Spinal cord (tissue), 10 donors: Measurements from ENCODE around the gene APOBEC3F. TPM values are rescaled to one million over a fixed set of nuclear protein-coding genes. Genes with fewer than 3 reads are reported as not detected.
A peak's percentile ranks its signal among the peaks of the same experiment; 100 is the strongest.
"Not testable (repeated sequence)": the region's sequence is repeated elsewhere in the genome, so short reads cannot be mapped to it uniquely, and the experiment has no call there.

Experiments
- DNase-seq, 6 donors: peaks; one replicate each; pipeline versions ENCODE4 v3.0.0 to v3.0.0-alpha.2; 2013 to 2015; ENCODE audit warnings: low spot score in 6 of 6, low read depth in 4 of 6
- H3K27ac ChIP-seq: one replicate; pipeline ENCODE4 v1.5.1; 2013; ENCODE audit warnings: low read depth, low read length, control low read depth
- H3K27me3 ChIP-seq: one replicate; pipeline ENCODE4 v1.6.1; 2013; ENCODE audit warnings: low read length; ENCODE audit not compliant: control insufficient read depth, insufficient read depth
- H3K36me3 ChIP-seq: one replicate; pipeline ENCODE4 v1.6.1; 2013; ENCODE audit warnings: low read length; ENCODE audit not compliant: control insufficient read depth, insufficient read depth
- H3K4me1 ChIP-seq: one replicate; pipeline ENCODE4 v1.6.1; 2013; ENCODE audit warnings: low read length; ENCODE audit not compliant: control insufficient read depth, insufficient read depth
- H3K4me3 ChIP-seq: one replicate; pipeline ENCODE4 v1.5.1; 2013; ENCODE audit warnings: low read depth, low read length, control low read depth
- H3K9me3 ChIP-seq: one replicate; pipeline ENCODE4 v1.6.1; 2013; ENCODE audit warnings: low read length; ENCODE audit not compliant: control insufficient read depth, insufficient read depth
- WGBS: methylation state at CpG from one replicate; pipeline ENCODE4 v1.1.5; 2013; ENCODE audit warnings: missing lambda C conversion rate; ENCODE audit not compliant: insufficient coverage; 5-methylcytosine and 5-hydroxymethylcytosine counted together
- polyA plus RNA-seq, 2 donors: library from polyadenylated mRNA; unstranded; fragments of 120-200 nt; gene quantifications; one replicate each; pipeline ENCODE4 v1.2.1, GENCODE V29; 2013; ENCODE audit not compliant: insufficient read length in 2 of 2
- total RNA-seq, 2 donors: library from RNA; depleted of rRNA in 1 of 2; stranded (reverse); fragments of 120-200 nt in 1 of 2; fragments of >200 nt in 1 of 2; gene quantifications; one replicate each; pipeline versions ENCODE4 v1.2.3 to v1.2.4, GENCODE V29; 2013 to 2014
- donor health status: healthy.

APOBEC3F gene
- total and polyA plus RNA-seq, 4 donors: 1.9 to 8.0 (median 3.2) TPM

- peak overlapping the region; percentile 20 for H3K4me3 ChIP-seq
- peaks cover 19% of the 10 kb centered on the region for H3K4me1 ChIP-seq
- H3K27me3 ChIP-seq, H3K9me3 ChIP-seq, DNase-seq, H3K36me3 ChIP-seq: not testable (repeated sequence)
- WGBS: no CpG with 5 or more reads among the region's 6 CpGs
- H3K27ac ChIP-seq: peak overlapping the region; percentile 62
These were observed 27.1 kb upstream of the APOBEC3F start for GRCh38 chr22:39013561-39013941.

GRCh38 chr22:39013942-39014722, 26.5 kb upstream of the APOBEC3F start, which contains the start of gene APOBEC3C:
Gene APOBEC3C (plus strand): TSS chr22:39014257. CDS start chr22:39014363, 106 bp downstream.
- Histone ChIP-seq H3K27me3 (no peaks in the 10 kb centered on the region), H3K4me3 (peak within 1 kb of the TSS; percentile 20), H3K27ac (peak within 1 kb of the TSS; percentile 62), H3K36me3 (no peaks in the 10 kb centered on the region), H3K4me1 (peaks cover 19% of the 10 kb centered on the region), H3K9me3 (no peaks in the 10 kb centered on the region)
- DNase-seq: peak in 3 of 6 donors; percentile 2 to 58 (median 30)
- 11% methylated on average over 18 of the region's 18 CpGs for WGBS

GRCh38 chr22:39014723-39015121, 25.9 kb upstream of the APOBEC3F start:
- Histone ChIP-seq H3K4me1 (peaks cover 19% of the 10 kb centered on the region), H3K4me3 (peak overlapping the region; percentile 20), H3K27ac (peak overlapping the region; percentile 16)
- H3K27me3 ChIP-seq, H3K36me3 ChIP-seq, DNase-seq, H3K9me3 ChIP-seq: not testable (repeated sequence)
- WGBS: 70% methylated on average over 4 of the region's 6 CpGs

DNA sequence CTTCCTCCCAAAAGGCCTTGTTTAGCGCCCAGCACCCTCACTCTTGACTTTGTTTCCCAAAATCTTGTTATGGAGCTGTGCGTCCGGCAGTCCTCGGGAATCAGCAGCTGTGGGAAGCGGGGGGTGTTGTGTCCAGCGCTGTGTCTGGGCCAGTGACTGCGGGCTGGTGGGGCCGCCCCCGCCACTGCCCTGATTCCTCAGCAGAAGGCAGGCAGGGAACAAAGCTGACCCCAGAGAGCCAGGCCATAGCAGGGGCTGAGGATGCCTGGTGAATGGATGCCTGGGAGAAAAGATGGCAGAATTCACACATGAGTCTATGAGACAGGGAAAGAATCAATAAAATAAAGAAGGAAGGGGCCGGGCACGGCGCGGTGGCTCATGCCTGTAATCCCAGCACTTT, 24.1 kb upstream of the APOBEC3F start:
- 93% methylated on average over 12 of the region's 13 CpGs for WGBS

GRCh38 chr22:39017596-39018365, 22.9 kb upstream of the APOBEC3F start:
- Histone ChIP-seq H3K4me3 (no peak overlapping the region), H3K9me3 (no peaks in the 10 kb centered on the region), H3K36me3 (no peaks in the 10 kb centered on the region), H3K27ac (no peak overlapping the region), H3K27me3 (no peaks in the 10 kb centered on the region), H3K4me1 (peaks cover 28% of the 10 kb centered on the region)
- no peak for DNase-seq
- WGBS: 67% methylated on average over 12 of the region's 18 CpGs

More for the DNA sequence above, 24.1 kb upstream of the APOBEC3F start:
- Histone ChIP-seq H3K27me3 (no peaks in the 10 kb centered on the region), H3K4me3 (no peak overlapping the region), H3K4me1 (peaks cover 29% of the 10 kb centered on the region), H3K27ac (no peak overlapping the region), H3K36me3 (no peaks in the 10 kb centered on the region), H3K9me3 (no peaks in the 10 kb centered on the region)
- no peak for DNase-seq

DNA sequence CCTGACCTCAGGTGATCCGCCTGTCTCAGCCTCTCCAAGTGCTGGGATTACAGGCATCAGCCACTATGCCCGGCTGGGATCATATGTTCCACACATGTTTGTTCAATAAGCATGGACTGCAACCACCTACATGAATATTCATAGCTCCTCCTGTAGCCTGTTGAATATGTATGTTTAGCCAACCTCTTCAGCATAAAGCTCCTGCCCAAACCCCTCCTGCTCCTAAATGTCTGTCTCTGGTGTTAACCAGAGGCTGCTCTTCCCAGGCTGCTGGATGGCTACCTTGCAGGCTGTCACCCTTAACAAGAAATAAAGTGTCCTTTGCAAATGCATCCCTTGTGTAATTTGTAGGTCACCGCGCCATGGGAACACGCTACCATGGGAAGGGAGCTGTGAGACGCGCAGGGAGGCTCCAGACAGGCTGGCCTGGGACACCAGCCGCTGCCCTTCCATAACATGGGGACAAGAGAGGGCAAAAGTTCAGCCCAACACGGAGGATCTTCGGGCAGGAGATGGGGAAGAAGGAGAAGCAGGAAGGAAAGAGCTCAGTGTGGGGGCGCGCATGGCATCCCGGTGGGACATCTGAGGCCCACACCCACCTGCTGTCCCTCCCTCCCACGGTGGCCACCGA, 20.5 kb upstream of the APOBEC3F start:
- H3K27ac ChIP-seq, H3K9me3 ChIP-seq, H3K27me3 ChIP-seq, H3K36me3 ChIP-seq: not testable (repeated sequence)
- peak overlapping the region; percentile 12 for H3K4me3 ChIP-seq
- DNase-seq: peak in 2 of 6 donors; percentile 25 to 28
- peaks cover 17% of the 10 kb centered on the region for H3K4me1 ChIP-seq
- 40% methylated on average over 10 of the region's 15 CpGs for WGBS

GRCh38 chr22:39021552-39022250, 19.0 kb upstream of the APOBEC3F start:
- no peak overlapping the region for H3K27ac ChIP-seq
- no peaks in the 10 kb centered on the region for H3K9me3 ChIP-seq
- H3K4me1 ChIP-seq: peaks cover 12% of the 10 kb centered on the region
- 75% methylated on average over 6 of the region's 9 CpGs for WGBS
- H3K36me3 ChIP-seq: no peaks in the 10 kb centered on the region
- H3K4me3 ChIP-seq: no peak overlapping the region
- DNase-seq: no peak
- H3K27me3 ChIP-seq: no peaks in the 10 kb centered on the region

DNA sequence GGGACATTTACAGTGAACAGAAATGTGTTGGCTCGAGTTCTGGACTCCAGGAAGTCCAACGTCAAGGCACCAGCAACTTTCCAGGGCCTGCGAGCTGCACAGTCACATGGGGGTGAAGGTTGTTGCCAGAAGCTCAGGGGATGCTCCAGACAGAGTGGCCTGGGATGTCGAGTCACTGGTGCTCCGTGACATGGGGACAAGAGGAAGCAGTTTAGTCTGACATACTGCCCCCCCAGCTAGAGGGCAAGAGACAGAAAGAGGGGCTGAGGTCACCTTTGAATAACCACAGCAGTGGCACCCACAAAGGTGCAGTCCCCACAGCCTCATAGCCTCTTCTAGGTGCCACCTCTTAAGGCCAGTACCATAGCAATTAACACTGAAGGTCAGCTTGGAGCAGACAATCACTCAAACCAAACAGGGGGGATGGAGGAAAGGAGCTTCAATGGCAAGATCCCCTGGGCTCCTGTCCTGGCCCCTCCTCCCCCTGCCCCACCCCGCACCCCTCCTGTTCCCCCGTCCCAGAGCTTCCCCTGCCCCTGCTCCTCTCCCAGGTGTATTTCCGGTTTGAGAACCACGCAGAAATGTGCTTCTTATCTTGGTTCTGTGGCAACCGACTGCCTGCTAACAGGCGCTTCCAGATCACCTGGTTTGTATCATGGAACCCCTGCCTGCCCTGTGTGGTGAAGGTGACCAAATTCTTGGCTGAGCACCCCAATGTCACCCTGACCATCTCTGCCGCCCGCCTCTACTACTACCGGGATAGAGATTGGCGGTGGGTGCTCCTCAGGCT, 15.9 kb upstream of the APOBEC3F start:
- DNase-seq: no peak
- 83% methylated on average over 13 of the region's 15 CpGs for WGBS
- Histone ChIP-seq H3K27me3 (no peaks in the 10 kb centered on the region), H3K4me3 (no peak overlapping the region), H3K9me3 (no peaks in the 10 kb centered on the region), H3K4me1 (peaks cover 12% of the 10 kb centered on the region), H3K36me3 (no peaks in the 10 kb centered on the region), H3K27ac (no peak overlapping the region)
